Hepatocyte (in vitro differentiated cells): ENCODE data around the gene OLIG2. TPM values are rescaled to one million over a fixed set of nuclear protein-coding genes. Genes with fewer than 3 reads are reported as not detected.

Experiments used
- DNase-seq: peaks from one replicate; pipeline ENCODE4 v3.0.0-alpha.2; 2016; ENCODE audit warnings: low spot score
- H2AFZ ChIP-seq: fragments of 200-600 bp; sonication (generic); 2 replicates; pipeline ENCODE4 v1.6.0; 2016; ENCODE audit warnings: antibody characterized with exemption, mild to moderate bottlenecking
- H3K27ac ChIP-seq: fragments of 200-600 bp; sonication (generic); 2 replicates; pipeline ENCODE4 v1.5.1; 2016; ENCODE audit warnings: mild to moderate bottlenecking
- H3K27me3 ChIP-seq: fragments of 200-600 bp; sonication (generic); 2 replicates; pipeline ENCODE4 v1.6.1; 2016
- H3K36me3 ChIP-seq: fragments of 200-600 bp; sonication (generic); replicated peaks from 2 replicates; pipeline ENCODE4 v1.5.1; 2016; ENCODE audit warnings: low read depth; ENCODE audit not compliant: insufficient read depth
- H3K4me1 ChIP-seq: fragments of 200-600 bp; sonication (generic); 2 replicates; pipeline ENCODE4 v1.5.1; 2016; ENCODE audit warnings: mild to moderate bottlenecking, moderate library complexity; ENCODE audit not compliant: insufficient read depth
- H3K4me2 ChIP-seq: fragments of 200-600 bp; sonication (generic); 2 replicates; pipeline ENCODE4 v1.6.0; 2016
- H3K4me3 ChIP-seq: fragments of 200-600 bp; sonication (generic); 2 replicates; pipeline ENCODE4 v1.5.1; 2016; ENCODE audit warnings: mild to moderate bottlenecking
- H3K79me2 ChIP-seq: fragments of 200-600 bp; sonication (generic); 2 replicates; pipeline ENCODE4 v1.6.0; 2017; ENCODE audit warnings: mild to moderate bottlenecking
- H3K9me2 ChIP-seq: fragments of 200-600 bp; sonication (generic); replicated peaks from 2 replicates; pipeline ENCODE4 v1.6.0; 2017; ENCODE audit warnings: mild to moderate bottlenecking; ENCODE audit not compliant: insufficient read depth
- H3K9me3 ChIP-seq: fragments of 200-600 bp; sonication (generic); 2 replicates; pipeline ENCODE4 v1.5.1; 2016; ENCODE audit warnings: low read depth, mild to moderate bottlenecking
- H4K20me1 ChIP-seq: fragments of 200-600 bp; sonication (generic); 2 replicates; pipeline ENCODE4 v1.6.0; 2016; ENCODE audit warnings: mild to moderate bottlenecking; ENCODE audit not compliant: insufficient read depth, poor library complexity, severe bottlenecking
- EZH2 ChIP-seq: fragments of 200-600 bp; sonication (generic); IDR thresholded peaks from 2 replicates; pipeline ENCODE4 v1.6.1; 2016; ENCODE audit warnings: antibody characterized with exemption, mild to moderate bottlenecking, borderline replicate concordance
- EZH2phosphoT487 ChIP-seq: fragments of 200-600 bp; sonication (generic); IDR thresholded peaks from one replicate; pipeline ENCODE4 v1.6.1; 2018; ENCODE audit warnings: antibody characterized with exemption, mild to moderate bottlenecking, low read depth, moderate library complexity; ENCODE audit not compliant: unreplicated experiment, severe bottlenecking
- WGBS: methylation state at CpG from one replicate; pipeline ENCODE4 v1.1.6; 2016; ENCODE audit warnings: low lambda C conversion rate; ENCODE audit errors: missing lambda C conversion rate; 5-methylcytosine and 5-hydroxymethylcytosine counted together
- polyA plus RNA-seq: library from polyadenylated mRNA; unstranded; fragments of >200 nt; fragmentation: Nextera tagmentation; extraction: Ambion mirVana; gene quantifications from 2 replicates; pipeline ENCODE4 v1.2.1, GENCODE V29; 2016
- total RNA-seq: library from RNA; depleted of rRNA; stranded (reverse); fragments of >200 nt; gene quantifications from 2 replicates; pipeline ENCODE4 v1.2.3, GENCODE V29; 2014
- TF ChIP-seq, protein P1 (sequence below): fragments of 200-600 bp; sonication (generic); IDR thresholded peaks from 2 replicates; pipeline ENCODE4 v1.5.1; 2016; ENCODE audit warnings: antibody characterized with exemption, mild to moderate bottlenecking; ENCODE audit not compliant: poor library complexity

Gene OLIG2
- total and polyA plus RNA-seq, 2 experiments from 2014 or later: not detected

DNA sequence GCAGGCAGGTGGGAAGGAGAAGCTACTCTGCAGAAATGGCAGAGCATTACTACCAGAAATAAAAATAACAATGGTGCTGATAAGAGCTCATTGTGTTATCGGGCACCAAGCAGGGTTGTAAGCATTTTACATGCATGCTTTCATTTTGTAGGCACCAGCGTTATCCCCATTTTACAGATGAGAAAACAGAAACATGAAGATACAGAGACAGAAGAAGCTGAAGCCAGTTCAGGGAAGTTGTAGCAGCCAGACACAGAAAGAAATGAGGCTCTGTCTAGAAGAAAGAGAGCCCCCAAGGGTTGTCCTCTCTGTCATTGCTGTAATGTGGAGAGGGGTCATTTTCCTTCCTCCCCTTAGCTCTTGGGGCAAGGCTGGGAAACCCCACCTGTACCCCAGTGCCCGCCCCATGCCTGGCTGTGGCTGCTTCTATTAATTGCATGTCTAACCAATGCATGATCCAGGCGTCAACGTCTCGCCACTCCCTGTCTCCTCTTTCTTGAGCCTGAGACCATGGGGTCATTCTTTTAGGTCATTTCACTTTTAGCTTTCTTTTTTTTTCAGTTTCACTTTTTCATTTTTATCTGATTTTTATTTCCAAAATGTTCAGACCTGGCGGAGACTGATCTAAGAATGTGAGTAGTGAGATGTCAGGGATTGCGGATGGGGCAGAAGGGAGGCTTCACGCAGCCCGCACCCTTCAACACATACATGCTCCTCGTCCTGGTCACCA is 51.0 kb downstream of the OLIG2 start:
- Histone ChIP-seq H3K9me2 (no peaks in the 10 kb centered on the region), H3K9me3 (no peaks in the 10 kb centered on the region), H4K20me1 (no peaks in the 10 kb centered on the region), H3K27ac (no peak overlapping the region), H3K36me3 (no peaks in the 10 kb centered on the region), H3K27me3 (peaks cover 60% of the 10 kb centered on the region), H3K79me2 (no peaks in the 10 kb centered on the region), H3K4me1 (peaks cover 10% of the 10 kb centered on the region), H3K4me3 (no peak overlapping the region), H2AFZ (no peak overlapping the region), H3K4me2 (no peak overlapping the region)
- DNase-seq: no peak
- TF ChIP-seq EZH2phosphoT487 (no peak), EZH2 (no peak)
- TF ChIP-seq, protein P1, sequence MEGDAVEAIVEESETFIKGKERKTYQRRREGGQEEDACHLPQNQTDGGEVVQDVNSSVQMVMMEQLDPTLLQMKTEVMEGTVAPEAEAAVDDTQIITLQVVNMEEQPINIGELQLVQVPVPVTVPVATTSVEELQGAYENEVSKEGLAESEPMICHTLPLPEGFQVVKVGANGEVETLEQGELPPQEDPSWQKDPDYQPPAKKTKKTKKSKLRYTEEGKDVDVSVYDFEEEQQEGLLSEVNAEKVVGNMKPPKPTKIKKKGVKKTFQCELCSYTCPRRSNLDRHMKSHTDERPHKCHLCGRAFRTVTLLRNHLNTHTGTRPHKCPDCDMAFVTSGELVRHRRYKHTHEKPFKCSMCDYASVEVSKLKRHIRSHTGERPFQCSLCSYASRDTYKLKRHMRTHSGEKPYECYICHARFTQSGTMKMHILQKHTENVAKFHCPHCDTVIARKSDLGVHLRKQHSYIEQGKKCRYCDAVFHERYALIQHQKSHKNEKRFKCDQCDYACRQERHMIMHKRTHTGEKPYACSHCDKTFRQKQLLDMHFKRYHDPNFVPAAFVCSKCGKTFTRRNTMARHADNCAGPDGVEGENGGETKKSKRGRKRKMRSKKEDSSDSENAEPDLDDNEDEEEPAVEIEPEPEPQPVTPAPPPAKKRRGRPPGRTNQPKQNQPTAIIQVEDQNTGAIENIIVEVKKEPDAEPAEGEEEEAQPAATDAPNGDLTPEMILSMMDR: no peak
- 83% methylated on average over 11 of the region's 11 CpGs for WGBS

Other genes with a start within 250 kb of the OLIG2 start
- not detected in 2 replicates for gene OLIG1, start 44.2 kb downstream of the OLIG2 start, total RNA-seq
- gene OLIG1, start 44.2 kb downstream of the OLIG2 start, polyA plus RNA-seq: not detected in 2 replicates
- 18.2 and 19.9 TPM in 2 replicates for gene IFNAR2, start 204.0 kb downstream of the OLIG2 start, total RNA-seq
- gene IFNAR2, start 204.0 kb downstream of the OLIG2 start, polyA plus RNA-seq: 18.5 and 19.6 TPM in 2 replicates
- gene IL10RB, start 240.4 kb downstream of the OLIG2 start, total RNA-seq: 27.1 and 30.2 TPM in 2 replicates
- 23.4 and 29.2 TPM in 2 replicates for gene IL10RB, start 240.4 kb downstream of the OLIG2 start, polyA plus RNA-seq